Measurements from ENCODE around the gene TBCK. TPM values are rescaled to one million over a fixed set of nuclear protein-coding genes. Genes with fewer than 3 reads are reported as not detected.

Gene TBCK
- 2.4 to 2.8 TPM (median 2.7 TPM) in 5 replicates for total RNA-seq (2022; extraction: Qiagen RNA extraction)

DNA sequence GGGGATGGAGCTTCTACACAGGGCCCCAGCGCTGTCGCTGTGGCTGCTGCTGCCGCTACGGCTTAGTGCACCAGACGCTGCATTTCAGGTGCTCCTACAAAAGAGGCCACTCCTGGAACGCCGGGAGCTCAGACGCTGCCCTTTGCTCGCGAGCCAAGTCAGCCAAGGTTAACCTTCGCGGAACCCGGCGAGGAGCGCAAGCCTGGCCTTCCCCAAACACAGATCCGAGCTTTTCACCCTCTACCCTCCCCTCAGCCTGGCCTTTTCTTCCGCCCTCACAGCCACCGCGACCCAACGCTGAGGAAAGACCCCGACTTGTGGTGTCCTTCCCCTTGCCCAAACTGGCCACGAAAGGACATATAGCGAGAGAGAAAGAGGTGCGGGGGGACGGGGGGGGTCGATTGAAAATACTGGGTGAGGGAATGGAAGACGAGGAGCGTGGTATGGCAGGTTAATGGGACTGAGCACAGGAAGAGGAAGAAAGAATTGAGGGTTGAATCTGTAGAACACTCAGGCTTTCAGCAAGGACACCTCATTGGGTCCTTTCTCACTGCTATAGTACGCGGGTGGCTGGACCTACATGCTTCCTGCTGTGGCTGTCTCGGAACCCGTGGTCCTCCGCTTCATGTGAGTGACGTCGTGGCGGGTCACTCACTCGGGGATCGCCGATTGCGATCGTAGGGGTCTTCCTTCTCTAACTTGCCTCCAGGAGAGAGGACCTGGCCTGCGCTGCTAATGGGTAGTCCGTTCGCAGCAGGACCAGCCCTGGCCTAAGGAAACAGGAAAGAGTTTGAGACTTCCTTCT, at the start of gene TBCK, which contains the start of gene AIMP1:
Gene TBCK, minus strand, starts transcription at position 242 of the 805 bp plus-strand sequence. CDS start 7,249 bp downstream, outside the sequence.
Gene AIMP1, plus strand, starts transcription at position 583 of the 805 bp plus-strand sequence. CDS start 8,460 bp downstream, outside the sequence.

Other genes with a start within 250 kb of the TBCK start
- 38.2 to 42.9 TPM (median 40.0 TPM) in 5 replicates for gene AIMP1, start 341 bp upstream of the TBCK start, total RNA-seq (2022; extraction: Qiagen RNA extraction)
- gene GIMD1, start 52.6 kb upstream of the TBCK start, total RNA-seq (2022; extraction: Qiagen RNA extraction), result not detected in 5 replicates

Data from A549 treated with AZD2906 at 1 μM for 4 hours (cell line).